Measurements from ENCODE around the gene SHANK1. TPM values are rescaled to one million over a fixed set of nuclear protein-coding genes. Genes with fewer than 3 reads are reported as not detected.

Gene SHANK1
- total RNA-seq, 1 donor from 2014 or later, result 15.9 TPM

DNA sequence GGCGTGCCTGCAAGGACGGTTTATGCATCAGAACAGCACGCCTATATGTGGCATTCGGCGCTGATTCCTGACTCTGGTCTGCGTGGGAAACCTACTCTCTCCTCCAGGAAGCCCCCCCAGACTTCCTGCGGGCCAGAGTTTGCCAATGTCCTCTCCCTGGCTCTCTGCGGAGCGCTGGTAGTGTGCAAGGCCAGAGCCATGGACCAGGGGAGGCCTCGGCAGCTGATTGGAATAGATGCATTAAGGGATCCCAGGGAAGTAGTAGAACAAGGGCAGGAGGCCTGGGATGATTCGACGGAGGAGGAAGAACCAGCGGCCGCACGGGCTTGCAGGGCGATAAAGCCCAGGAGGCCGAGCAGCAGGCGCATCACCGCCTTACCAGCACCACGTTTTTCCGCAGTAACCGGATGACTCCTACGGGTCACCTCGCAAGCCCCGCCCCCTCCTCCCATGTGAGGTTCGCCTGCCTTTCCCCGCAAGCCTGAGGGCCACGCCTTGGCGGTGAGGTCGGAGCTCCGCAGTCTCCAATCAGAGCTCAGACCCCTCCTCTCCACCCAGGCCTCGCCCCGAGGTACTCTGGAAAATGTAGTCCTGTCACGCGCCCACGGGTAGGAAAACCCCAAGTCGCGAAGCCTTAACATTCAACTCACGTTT, 8.6 kb upstream of the SHANK1 start:
- peak; percentile 69 for DNase-seq

DNA sequence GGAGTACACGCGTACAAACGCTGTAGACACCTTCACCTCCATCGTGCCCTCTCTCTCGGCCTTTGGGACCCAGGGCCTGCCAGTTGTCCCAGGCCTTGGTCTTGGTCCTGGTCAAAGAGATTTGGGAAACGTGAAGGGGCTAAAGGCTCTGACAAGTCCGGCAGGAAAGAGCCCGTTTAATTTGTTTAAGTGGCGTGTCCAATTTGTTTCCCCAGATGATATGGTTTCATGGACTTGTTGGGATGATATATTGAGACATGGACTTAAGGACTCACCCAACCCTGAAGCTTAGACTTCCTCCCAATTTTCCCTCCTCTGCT, 6.3 kb upstream of the SHANK1 start:
- DNase-seq, result no peak

DNA sequence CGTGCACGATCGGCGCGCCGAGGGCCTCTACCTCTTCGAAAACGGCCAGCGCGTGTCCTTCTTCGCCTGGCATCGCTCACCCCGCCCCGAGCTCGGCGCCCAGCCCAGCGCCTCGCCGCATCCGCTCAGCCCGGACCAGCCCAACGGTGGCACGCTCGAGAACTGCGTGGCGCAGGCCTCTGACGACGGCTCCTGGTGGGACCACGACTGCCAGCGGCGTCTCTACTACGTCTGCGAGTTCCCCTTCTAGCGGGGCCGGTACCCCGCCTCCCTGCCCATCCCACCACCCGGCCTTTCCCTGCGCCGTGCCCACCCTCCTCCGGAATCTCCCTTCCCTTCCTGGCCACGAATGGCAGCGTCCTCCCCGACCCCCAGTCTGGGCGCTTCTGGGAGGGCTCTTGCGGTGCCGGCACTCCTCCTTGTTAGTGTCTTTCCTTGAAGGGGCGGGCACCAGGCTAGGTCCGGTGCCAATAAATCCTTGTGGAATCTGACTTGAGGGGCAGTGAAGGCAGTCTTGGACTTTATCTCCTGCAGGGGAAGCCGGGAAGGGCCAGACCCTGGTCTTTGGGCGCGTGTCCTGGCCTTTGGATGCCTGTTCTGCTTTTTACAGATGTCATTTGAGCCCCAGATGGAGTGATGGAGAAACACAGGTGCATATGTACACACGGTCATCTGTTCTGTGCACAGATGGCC, 5.8 kb upstream of the SHANK1 start:
- no peak for DNase-seq

DNA sequence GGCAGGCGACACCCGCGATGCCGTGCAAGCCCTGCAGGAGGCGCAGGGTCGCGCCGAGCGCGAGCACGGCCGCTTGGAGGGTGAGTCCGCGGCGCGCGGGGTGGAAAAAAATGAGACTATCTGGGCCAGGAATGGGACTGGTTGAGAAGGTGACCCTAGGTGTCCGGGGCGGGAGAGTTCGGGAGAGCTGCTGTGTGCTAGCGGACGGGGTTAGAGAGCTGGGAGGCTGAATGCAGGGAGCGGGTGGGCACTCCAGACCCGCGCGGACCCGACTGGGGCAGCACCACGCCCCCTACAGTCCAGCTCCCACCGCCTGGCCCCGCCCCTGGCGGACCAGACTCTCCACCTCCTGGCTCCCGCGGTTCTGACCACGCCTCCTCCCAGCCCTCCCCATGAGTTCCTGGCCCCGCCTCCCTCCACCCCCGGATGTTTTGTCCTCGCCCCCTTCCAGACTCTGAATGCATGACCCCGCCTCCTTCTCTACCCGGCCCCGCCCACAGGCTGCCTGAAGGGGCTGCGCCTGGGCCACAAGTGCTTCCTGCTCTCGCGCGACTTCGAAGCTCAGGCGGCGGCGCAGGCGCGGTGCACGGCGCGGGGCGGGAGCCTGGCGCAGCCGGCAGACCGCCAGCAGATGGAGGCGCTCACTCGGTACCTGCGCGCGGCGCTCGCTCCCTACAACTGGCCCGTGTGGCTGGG, 5.1 kb upstream of the SHANK1 start:
- DNase-seq, result peak; percentile 100

DNA sequence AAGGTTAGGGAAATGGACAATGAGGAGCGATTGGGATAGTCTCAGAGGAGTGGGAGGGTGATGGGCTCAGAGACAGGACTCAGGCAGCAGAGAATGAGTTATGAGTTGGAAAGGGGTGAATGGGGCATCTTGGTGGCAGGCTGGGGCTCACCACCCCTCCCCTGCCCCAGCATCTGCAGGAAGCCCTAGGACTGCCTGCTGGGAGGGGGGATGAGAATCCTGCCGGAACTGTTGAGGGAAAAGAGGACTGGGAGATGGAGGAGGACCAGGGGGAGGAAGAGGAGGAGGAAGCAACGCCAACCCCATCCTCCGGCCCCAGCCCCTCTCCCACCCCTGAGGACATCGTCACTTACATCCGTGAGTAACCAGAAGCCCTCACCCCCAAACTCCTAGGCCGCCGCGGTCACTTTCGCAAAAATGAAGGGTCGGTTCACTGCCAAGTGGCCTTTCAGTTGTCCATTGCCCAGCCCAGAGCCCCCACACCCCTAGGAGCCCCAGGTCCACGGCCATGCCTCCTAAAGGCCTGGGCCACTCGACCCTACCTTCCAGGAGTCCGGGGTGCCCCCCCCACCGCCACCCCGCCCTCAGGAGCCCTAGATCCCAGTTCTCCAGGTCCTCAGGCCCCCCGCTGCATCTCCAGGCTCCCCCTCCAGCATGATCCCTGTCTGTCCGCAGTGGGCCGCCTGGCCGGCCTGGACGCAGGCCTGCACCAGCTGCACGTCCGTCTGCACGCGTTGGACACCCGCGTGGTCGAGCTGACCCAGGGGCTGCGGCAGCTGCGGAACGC, 4.3 kb upstream of the SHANK1 start:
- no peak for DNase-seq

DNA sequence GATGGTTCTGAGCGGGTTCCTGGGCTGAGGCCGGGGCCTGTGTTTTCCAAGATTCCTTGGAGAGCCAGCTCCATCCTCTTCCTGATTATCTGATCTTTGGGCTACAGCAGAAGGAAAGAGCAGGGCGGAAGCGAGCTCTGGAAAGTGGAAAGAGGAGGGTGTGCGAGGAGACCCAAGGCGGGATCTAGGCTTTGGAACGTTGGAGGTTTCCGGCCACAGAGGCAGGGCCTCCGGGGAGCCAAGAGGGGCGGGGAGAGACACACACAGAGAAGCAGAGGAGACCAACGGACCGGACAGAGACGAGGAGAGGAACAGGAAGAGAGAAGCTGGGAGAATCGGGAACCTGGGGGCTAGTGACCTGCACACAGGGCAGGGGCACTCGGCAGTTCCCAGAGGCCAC, 3.5 kb upstream of the SHANK1 start, which contains the start of gene CLEC11A:
Gene CLEC11A (plus strand): TSS at position 296 of the 400 bp plus-strand sequence. CDS start 162 bp downstream, outside the sequence.
- DNase-seq, result no peak

DNA sequence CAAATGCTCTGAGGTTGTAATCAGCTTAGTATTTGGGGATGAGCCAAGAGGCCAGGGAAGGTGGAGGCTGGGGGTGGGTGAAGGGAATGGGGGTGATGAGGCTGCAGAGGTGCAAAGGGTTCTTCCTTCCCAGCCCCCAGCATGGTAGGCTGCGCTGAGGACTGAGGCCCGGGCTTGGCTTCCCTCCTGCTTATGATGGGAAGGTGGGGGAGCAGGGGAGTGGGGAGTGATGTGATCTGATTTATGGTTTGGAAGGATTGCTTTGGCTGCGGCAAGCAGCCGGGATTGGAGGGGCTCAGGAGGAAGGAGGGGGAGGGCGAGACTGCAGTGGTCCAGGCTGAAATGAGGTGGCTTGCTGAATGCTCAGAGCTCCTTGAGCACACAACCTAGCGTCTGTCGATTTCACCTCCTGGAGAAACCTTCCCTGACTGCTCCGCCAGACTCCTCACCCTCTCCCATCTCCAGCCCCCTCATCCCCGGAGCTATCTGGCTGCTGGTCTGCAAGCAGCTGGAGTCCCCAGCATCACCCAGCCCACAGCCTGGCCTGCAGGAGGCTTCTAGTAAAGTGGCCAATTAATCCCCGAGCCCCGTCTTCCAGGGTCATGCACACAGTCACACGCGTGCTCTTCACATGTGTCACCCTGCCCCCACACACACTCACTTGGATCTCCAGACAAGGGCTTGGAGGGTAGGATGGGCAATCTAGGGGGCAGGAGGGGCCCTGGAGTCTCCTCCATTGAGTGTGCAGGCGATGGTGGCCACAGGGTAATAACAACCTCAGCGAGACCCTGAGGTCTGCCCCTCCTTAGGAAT, 2.8 kb upstream of the SHANK1 start:
- no peak for DNase-seq

DNA sequence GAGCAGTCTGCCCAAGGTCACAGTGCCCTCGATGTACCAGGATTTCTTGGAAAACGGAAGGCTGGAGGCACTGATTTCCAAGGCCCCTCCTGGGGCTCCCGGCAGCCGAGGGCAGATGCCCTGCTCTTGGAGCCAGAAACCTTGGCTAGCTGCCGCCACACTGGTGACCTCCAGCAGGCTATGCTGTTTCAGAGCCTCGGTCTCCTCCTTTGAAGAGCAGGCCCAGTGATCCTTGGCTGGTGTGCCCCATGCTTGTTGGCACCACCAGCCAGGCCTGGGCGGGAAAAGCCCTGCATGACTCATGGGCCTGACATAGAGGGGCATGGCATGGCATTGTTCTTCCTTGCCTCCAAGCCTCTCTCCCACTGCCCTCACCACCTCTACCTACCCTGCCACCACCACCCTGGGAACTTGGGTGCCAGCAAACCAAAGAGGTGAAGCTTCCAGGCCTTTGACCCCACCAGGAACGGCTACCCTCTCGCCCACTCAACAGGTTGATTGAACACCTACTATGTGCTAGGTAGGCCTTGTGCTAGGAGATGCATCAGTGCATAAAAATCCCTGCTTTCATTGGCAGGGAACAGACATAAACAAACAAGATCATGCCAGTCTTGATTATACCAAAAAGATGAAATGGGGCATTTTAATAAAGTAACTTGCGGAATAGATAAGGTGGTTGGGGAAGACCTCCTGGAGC, 2.0 kb upstream of the SHANK1 start:
- no peak for DNase-seq

DNA sequence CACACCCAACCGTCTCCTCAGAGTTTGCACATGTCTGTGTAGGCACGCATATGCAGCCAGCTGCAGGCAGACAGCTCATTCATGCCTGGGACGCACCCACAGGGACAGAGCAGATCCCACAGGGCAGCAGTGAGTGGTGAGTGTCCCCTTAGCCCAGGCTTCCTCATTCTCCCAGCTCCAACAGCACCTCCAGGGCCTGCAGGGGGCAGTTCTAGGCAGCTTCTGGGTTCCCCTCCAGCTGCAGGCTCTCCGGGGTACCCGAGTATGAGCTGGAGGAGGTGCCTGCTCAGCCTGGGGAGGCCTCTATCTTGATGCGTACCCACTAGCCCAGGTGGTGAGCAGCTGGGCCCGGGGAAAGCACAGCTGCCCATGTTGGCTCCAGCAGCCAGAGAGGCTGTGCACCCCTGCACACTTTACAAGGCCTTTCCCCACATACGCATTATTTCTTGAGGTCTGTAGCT, 1.3 kb upstream of the SHANK1 start:
- peak; percentile 18 for DNase-seq

DNA sequence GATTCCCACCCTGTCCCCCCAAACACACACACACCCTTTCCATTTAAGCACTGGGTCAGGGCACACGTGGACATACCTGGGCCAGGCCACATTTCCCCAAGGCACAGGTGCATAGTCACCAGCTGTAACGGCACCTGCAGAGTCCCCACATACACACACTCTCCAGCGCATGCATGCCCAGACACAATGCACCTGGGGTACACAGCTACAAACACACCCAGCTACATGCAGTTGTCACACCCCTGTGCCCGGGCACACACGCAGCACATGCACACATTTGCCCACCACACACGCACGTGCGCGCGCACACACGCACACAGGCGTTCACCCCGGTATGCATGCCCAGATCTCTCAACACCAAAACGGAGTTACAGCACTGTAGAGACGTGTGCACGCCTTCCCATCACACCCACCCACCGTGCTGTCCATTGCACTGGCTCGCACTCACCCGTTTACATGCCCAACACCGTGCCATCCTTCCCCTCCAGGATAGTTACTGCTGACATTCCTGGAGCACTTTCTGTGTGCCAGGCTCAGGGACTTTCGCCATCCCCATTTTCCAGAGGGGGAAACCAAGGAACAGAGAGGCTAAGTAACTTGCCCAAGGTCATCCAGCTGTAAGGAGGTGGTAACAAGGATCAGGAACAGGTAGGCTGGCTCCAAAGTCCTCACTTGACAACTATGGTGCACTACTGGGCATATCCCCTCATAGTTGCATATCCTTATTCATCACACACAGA, 749 bp upstream of the SHANK1 start:
- DNase-seq, result no peak

DNA sequence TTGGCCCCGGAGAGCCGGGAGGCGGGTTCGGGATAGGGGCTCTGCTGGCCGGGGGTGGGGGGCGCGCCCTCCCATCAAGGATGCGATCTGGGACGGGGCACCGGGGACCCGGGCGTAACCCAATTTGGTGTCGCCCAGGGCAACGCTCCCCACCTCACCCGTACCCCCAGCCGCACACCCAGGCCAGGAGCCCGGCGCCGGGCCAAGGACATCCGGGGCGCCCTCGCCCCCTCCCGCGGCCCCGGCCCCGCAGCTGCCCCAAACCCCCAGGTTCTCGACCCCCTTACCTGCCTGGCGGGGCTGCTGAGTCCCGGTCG, 525 bp downstream of the SHANK1 start:
- no peak for DNase-seq

DNA sequence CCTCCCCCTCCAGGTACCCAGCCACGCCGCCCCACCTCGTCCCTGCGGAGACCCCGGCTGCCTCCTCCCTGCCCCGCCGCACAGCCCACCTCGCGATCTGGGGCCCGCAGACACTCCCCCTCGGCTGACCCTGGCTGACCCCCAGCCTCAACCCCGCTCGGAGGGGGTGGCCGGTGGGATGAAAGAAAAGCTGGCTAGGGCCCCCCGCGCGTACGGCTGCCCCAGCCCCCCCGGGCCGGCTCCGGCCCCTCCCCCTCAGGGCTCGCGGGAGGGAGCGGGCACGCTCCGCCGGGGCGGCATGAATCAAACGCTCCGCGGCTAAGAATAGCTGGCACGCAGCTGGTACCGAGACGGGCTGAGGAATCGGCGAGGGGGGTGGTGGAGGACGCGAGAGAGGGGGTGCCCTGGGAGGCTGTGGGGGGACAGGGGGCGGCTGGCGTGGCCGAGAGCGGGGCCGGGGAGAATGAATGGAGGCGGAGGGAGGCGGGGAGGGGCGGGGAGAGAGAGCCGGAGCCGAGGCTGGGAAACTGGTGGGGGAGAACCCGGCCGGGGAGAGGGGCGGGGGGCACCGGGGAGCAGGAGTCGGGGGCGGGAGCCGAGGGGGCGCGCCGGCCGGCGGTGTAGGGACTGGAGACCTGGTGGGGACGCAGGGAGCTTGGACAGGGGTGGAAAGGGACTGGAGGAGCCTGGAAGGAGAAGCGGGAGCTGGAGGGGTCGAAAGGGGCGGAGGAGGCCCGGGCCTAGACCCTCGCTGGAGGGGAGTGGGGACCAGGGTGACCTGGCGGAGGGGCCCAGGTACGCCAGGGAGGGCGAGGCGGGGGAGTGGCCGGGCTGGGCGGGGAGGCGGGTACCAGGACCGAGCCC, 1.1 kb downstream of the SHANK1 start:
- peak; percentile 45 for DNase-seq

DNA sequence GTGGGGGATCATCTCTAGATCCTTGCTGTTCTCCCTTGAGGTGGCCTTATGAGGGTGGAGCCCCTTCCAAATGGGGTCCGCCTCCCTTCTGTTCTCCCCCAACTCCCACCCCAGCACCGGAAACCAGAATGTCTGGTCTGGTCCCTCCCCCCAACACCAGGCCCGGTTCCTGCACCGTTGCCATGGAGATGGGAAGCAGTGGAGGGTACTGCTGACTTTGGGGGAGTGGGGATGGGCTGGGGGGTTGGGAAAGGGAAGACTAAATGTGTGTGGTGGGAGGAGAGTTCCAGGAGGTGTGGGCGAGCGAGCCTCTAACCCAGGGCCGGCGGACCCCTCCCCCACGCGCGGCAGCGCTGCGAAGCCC, 1.7 kb downstream of the SHANK1 start:
- no peak for DNase-seq

DNA sequence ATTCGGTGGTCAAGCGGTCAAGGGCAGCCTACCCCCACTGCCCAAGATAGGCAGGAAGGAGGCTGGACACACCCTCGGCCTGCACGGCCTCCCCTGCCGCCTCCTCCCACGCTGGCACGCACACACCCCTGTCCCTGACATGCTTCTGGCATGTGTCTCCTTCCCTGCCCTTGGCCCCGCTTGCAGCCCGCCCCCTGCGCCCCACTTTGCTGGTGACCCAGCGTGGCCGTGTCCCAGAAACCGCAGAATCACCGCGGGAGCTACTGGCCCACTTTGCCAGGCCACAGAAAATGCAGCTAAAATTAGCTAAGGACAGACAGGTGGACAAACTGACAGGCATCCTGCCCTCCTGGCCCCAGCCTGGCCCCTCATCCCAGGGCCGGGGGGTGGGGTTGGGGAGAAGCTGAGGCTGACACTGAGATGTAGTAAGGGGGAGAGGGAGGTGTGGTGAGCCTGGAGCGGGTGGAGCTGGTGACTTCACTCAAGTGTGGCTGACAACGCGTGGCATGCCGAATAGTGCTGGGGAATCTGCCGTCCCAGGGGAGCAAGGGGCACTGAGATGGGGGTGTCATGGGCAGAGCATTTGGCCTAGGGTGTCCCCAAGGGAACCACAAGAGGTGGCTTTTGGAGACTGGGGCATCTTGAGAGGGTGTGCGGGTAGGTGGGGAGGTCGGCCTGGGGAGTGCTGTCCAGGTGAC, 2.4 kb downstream of the SHANK1 start:
- no peak for DNase-seq

DNA sequence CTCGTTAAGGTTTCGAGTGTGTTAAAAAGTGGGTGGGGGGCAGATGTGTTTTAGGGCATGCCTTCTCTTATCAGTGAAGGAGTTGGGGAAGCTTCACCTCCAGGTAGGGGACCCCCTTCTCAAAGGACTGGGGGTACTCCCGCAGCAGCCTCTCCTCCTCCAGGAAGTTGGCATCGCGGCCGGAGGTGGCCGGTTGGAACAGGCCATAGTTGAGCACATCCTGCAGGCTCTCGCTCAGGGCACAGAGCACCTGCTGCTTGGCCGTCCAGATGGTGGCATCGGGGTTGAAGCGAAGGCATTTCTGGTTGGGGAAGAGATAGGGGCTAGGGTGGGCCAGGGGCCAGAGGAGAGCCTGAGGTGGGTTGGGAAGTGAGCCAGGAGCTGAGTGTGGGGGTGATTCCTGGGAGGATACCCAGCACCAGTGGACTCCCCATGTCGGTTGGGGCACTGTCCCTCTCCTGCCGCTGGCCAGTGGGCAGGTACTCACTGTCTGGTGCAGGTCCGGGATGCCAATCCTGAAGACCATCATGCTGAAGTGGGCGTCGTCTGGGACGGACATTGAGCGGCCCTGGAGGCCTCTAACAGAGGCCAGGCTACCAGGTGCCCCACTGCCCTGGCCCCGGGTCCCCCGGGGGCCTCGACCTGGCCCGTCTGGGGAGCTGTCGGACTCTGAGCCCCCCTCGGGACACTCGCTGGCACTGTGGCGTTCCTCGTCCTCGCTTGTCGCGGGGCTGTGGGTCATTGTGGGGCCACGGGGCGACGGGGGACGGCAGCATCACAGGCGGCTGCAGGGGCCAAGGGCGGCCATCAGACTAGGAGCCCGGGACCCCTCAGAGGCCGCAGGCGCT, 3.2 kb downstream of the SHANK1 start:
- DNase-seq, result no peak

DNA sequence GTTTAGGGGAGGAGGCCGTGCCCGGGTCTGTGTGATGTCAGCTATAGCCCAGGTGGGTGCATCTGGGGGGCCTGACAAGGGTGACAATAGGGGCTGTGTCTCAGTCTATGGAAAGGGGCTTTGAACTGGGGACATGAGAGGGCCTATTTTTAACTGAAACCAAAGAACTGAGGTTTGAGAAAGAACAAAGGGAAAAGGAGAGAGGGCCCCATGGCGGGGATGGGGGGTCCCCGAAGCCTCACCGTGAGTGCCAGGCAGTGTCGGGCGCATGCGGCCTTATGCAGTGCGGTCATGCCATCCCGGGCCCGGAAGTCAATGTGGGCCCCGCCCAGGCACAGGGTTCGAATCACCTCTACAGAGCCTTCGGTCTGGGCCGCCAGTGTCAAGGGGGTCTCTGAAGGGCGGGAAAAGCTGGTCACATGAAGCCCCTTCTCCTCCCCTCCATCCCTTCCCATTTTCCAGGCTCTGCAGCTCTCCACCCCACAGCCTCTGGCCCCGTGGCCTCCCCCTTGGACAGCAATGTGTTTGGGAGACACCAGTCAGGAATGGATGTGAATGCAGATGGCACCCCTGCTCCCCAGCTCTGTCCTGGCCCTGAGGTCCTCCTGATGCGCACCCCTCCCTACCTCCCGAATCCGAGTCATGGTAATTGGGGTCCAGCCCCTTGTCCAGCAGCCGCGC, 5.9 kb downstream of the SHANK1 start:
- no peak for DNase-seq

DNA sequence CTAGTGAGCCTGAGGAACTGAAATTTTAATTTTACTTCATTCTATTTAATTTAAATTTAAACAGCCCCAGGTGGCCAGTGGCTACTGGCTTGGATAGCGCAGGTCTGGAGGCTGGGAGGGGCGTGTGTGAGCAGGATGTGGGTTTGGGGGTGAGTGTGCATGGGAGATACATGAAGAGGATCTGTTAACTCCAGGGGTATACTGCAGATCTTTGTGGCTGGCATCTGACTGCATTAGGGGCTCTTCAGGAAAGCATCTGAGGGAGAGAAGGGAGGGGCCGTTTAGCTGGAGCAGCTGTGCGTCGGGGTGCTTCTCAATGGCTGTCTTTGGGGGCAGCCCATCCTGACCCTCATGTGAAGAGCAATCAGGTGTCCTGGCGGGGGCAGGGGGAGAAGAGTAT, 6.8 kb downstream of the SHANK1 start:
- DNase-seq, result no peak

DNA sequence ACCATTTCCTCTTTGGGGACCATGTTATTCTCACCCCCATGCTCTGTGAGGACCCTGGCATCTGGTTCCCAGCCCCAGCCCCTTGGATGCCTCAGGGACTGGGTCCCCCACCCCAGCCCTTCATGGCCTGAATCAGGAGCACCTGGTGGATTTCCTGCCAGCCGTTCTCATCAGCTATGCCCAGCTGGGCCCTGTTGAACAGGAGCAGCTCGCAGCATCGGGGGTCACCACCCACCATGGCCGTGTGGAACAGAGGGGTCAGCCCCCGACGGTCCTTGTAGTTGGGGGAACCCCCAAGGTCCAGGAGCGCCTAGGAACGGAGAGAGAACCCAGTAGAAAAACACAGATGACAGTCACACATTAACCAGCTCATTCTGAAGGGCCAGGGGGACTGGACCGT, 7.8 kb downstream of the SHANK1 start:
- no peak for DNase-seq

All from occipital lobe (tissue), 2 donors.